CD14-positive monocyte (primary cell): Measurements from ENCODE around the gene TMA7. TPM values are rescaled to one million over a fixed set of nuclear protein-coding genes. Genes with fewer than 3 reads are reported as not detected.
A peak's percentile ranks its signal among the peaks of the same experiment; 100 is the strongest.

Source experiments
- DNase-seq, 3 donors: peaks; one replicate each; pipeline ENCODE4 v3.0.0-alpha.2; 2011 to 2022
- H2AFZ ChIP-seq: 2 replicates; pipeline ENCODE4 v1.6.0; 2012; ENCODE audit warnings: mild to moderate bottlenecking, low read depth, low read length, inconsistent platforms; ENCODE audit not compliant: insufficient read depth, poor library complexity, severe bottlenecking
- H3K27ac ChIP-seq, 2 donors: 1 replicate in 1 of 2; 2 replicates in 1 of 2; pipeline ENCODE4 v1.5.1; 2012 to 2013; ENCODE audit warnings: low read length in 2 of 2, control low read depth in 1 of 2, inconsistent platforms in 1 of 2, low read depth in 1 of 2, mild to moderate bottlenecking in 1 of 2
- H3K27me3 ChIP-seq, 2 donors: one replicate each; pipeline versions ENCODE4 v1.6.0 to v1.6.1; 2011 to 2013; ENCODE audit warnings: low read length in 2 of 2; ENCODE audit not compliant: control insufficient read depth in 2 of 2, insufficient read depth in 2 of 2
- H3K36me3 ChIP-seq, 2 donors: replicated peaks in 1 of 2; 1 replicate in 1 of 2; 2 replicates in 1 of 2; pipeline versions ENCODE4 v1.5.1 to v1.6.1; 2012 to 2013; ENCODE audit warnings: low read length in 2 of 2, control low read depth in 1 of 2, inconsistent platforms in 1 of 2, mild to moderate bottlenecking in 1 of 2; ENCODE audit not compliant: insufficient read depth in 2 of 2, control insufficient read depth in 1 of 2
- H3K4me1 ChIP-seq, 2 donors: 1 replicate in 1 of 2; 2 replicates in 1 of 2; pipeline versions ENCODE4 v1.5.1 to v1.6.1; 2012 to 2013; ENCODE audit warnings: low read length in 2 of 2, control low read depth in 1 of 2, inconsistent platforms in 1 of 2, mild to moderate bottlenecking in 1 of 2, moderate library complexity in 1 of 2; ENCODE audit not compliant: insufficient read depth in 2 of 2, control insufficient read depth in 1 of 2
- H3K4me2 ChIP-seq: replicated peaks from 2 replicates; pipeline ENCODE3; 2012; ENCODE audit warnings: low read length, moderate library complexity, mild to moderate bottlenecking; ENCODE audit not compliant: poor library complexity, severe bottlenecking; ENCODE audit errors: extremely low read depth
- H3K4me3 ChIP-seq, 3 experiments: fragments of 200-600 bp in 1 of 3; sonication (generic) in 1 of 3; replicated peaks in 1 of 3; 1 replicate in 2 of 3; 2 replicates in 1 of 3; pipeline ENCODE4 v1.5.1; 2011 to 2013; ENCODE audit warnings: low read length in 3 of 3, mild to moderate bottlenecking in 3 of 3, control low read depth in 2 of 3, low read depth in 2 of 3, inconsistent platforms in 1 of 3, moderate library complexity in 1 of 3
- H3K79me2 ChIP-seq: 2 replicates; pipeline ENCODE4 v1.6.0; 2012; ENCODE audit warnings: mild to moderate bottlenecking, control low read depth, inconsistent platforms, low read length, moderate library complexity; ENCODE audit not compliant: insufficient read depth
- H3K9ac ChIP-seq: 2 replicates; pipeline ENCODE4 v1.6.0; 2017; ENCODE audit warnings: low read length, mild to moderate bottlenecking; ENCODE audit not compliant: insufficient read depth, poor library complexity, severe bottlenecking
- H3K9me3 ChIP-seq, 2 donors: replicated peaks in 1 of 2; 1 replicate in 1 of 2; 2 replicates in 1 of 2; pipeline versions ENCODE4 v1.5.1 to v1.6.1; 2012 to 2013; ENCODE audit warnings: low read length in 2 of 2, control low read depth in 1 of 2; ENCODE audit not compliant: control insufficient read depth in 1 of 2, insufficient read depth in 1 of 2
- H4K20me1 ChIP-seq: 2 replicates; pipeline ENCODE4 v1.6.0; 2012; ENCODE audit warnings: mild to moderate bottlenecking, low read length, control low read depth, moderate library complexity; ENCODE audit not compliant: insufficient read depth
- H3K27ac Mint-ChIP-seq, 7 donors: one replicate each; pipeline ENCODE4 v1.8.0; 2020; ENCODE audit warnings: mild to moderate bottlenecking in 7 of 7, mixed read lengths in 7 of 7, moderate library complexity in 6 of 7, inconsistent platforms in 2 of 7
- H3K27me3 Mint-ChIP-seq, 3 donors: one replicate each; pipeline ENCODE4 v1.8.0; 2021 to 2022; ENCODE audit warnings: low read depth in 3 of 3, mild to moderate bottlenecking in 3 of 3, mixed read lengths in 3 of 3, moderate library complexity in 3 of 3, inconsistent platforms in 1 of 3
- H3K36me3 Mint-ChIP-seq, 2 donors: one replicate each; pipeline ENCODE4 v1.8.0; 2020; ENCODE audit warnings: mixed read lengths in 2 of 2, inconsistent platforms in 1 of 2, mild to moderate bottlenecking in 1 of 2
- H3K4me1 Mint-ChIP-seq: one replicate; pipeline ENCODE4 v1.8.0; 2020; ENCODE audit warnings: mild to moderate bottlenecking, mixed read lengths
- H3K4me3 Mint-ChIP-seq, 2 donors: one replicate each; pipeline ENCODE4 v1.8.0; 2020; ENCODE audit warnings: mild to moderate bottlenecking in 2 of 2, mixed read lengths in 2 of 2, moderate library complexity in 1 of 2
- H3K9me3 Mint-ChIP-seq, 7 donors: one replicate each; pipeline ENCODE4 v1.8.0; 2020 to 2022; ENCODE audit warnings: mixed read lengths in 7 of 7, mild to moderate bottlenecking in 6 of 7, moderate library complexity in 6 of 7, inconsistent platforms in 2 of 7
- WGBS: methylation state at CpG from one replicate; pipeline ENCODE4 v1.1.5; 2013; ENCODE audit warnings: missing lambda C conversion rate; ENCODE audit not compliant: insufficient coverage; 5-methylcytosine and 5-hydroxymethylcytosine counted together
- intact Hi-C, 2 donors: fragments of 100-400 bp; cut with micrococcal nuclease; formaldehyde crosslinking; loops; one replicate each; pipeline versions ENCODE4 v1.15.0 to v1.15.1; 2023
- polyA plus RNA-seq, 3 donors: library from polyadenylated mRNA; depleted of rRNA in 1 of 3; unstranded in 2 of 3; stranded (reverse) in 1 of 3; fragments of 300-500 nt in 2 of 3; fragments of >200 nt in 1 of 3; fragmentation: Illumina TruSeq in 2 of 3; gene quantifications; 1 replicate in 2 of 3; 2 replicates in 1 of 3; pipeline ENCODE4 v1.2.3, GENCODE V29; 2012 to 2021
- TF ChIP-seq, protein P1 (sequence below): fragments of 200-600 bp; IDR thresholded peaks from one replicate; pipeline ENCODE4 v1.8.0; 2022; ENCODE audit warnings: antibody characterized with exemption, mild to moderate bottlenecking

The TMA7 gene
- polyA plus RNA-seq, 3 donors, result 301 to 559 (median 478) TPM

- Histone ChIP-seq H3K27ac (no peak overlapping the region), H3K4me3 (no peak overlapping the region), H3K27me3 (peaks cover 3 to 27% of the 10 kb centered on the region in 2 donors), H4K20me1 (no peaks in the 10 kb centered on the region), H2AFZ (no peak overlapping the region), H3K9ac (no peak overlapping the region), H3K9me3 (no peaks in the 10 kb centered on the region), H3K79me2 (peaks cover 4% of the 10 kb centered on the region), H3K4me2 (no peak overlapping the region), H3K4me1 (peaks cover 7 to 8% of the 10 kb centered on the region in 2 donors), H3K36me3 (peaks cover 12 to 29% of the 10 kb centered on the region in 2 donors)
- peak overlapping the region; percentile 25 to 67 for H3K4me3 Mint-ChIP-seq
- WGBS, result 100% methylated on average over 1 of the region's 1 CpG
- DNase-seq, result no peak
- H3K36me3 Mint-ChIP-seq, result peaks cover 24 to 34% of the 10 kb centered on the region in 2 donors
- peak overlapping the region in 2 of 7 donors; percentile 18 to 79 for H3K27ac Mint-ChIP-seq
- peaks cover 14% of the 10 kb centered on the region for H3K4me1 Mint-ChIP-seq
- TF ChIP-seq, protein P1, sequence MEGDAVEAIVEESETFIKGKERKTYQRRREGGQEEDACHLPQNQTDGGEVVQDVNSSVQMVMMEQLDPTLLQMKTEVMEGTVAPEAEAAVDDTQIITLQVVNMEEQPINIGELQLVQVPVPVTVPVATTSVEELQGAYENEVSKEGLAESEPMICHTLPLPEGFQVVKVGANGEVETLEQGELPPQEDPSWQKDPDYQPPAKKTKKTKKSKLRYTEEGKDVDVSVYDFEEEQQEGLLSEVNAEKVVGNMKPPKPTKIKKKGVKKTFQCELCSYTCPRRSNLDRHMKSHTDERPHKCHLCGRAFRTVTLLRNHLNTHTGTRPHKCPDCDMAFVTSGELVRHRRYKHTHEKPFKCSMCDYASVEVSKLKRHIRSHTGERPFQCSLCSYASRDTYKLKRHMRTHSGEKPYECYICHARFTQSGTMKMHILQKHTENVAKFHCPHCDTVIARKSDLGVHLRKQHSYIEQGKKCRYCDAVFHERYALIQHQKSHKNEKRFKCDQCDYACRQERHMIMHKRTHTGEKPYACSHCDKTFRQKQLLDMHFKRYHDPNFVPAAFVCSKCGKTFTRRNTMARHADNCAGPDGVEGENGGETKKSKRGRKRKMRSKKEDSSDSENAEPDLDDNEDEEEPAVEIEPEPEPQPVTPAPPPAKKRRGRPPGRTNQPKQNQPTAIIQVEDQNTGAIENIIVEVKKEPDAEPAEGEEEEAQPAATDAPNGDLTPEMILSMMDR, result no peak
- intact Hi-C loops, result loop anchor here in 1 of 2 donors (10.0 kb wide), 1 partner anchor 236 kb away; no protein-coding TSS in a partner anchor
- peaks cover 0 to 5% (median 0%) of the 10 kb centered on the region in 7 donors for H3K9me3 Mint-ChIP-seq
- peaks cover 22 to 38% (median 26%) of the 10 kb centered on the region in 3 donors for H3K27me3 Mint-ChIP-seq
Measured at GRCh38 chr3:48430708-48431101, 9.4 kb upstream of the TMA7 start.

DNA sequence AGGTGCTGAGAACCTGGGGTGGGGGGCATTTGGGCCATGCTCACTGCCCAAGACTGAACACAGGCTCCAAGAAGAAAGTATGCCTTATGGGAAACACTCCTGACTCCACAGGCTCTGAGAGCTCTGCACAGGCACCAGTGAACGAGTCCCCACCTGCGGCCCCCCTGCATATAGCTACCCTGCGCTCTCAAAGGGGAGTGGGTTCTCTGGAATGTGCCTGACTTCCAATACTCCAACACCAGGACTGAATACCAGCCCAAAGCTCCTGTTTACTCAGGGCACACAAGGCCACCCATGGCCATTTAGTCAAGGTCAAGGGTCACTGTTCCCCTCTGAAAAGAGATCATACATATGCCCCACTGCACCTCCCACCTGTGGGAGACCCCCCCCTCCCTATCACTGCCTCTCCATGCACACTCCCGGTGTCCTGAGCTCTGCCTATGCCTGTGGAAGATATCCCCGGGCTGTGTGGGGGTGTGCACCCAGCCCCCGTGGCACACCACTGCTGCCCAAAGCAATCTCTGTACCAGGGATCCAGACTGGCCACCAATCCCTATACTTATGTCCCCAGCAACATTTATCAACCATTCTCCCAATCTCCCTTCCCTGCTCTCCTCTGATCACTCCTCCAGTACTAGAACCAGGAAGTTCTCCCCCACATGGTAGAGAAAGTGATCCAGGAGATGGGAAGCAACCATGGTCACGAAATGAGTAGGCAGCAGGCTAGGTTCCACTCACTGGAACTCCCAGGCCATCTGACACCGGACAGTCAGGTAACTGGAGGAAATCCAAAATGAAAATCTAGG, 8.6 kb upstream of the TMA7 start:
- H3K9me3 ChIP-seq, result no peaks in the 10 kb centered on the region
- no peak overlapping the region for H2AFZ ChIP-seq
- intact Hi-C loops, result loop anchor here in 1 of 2 donors (10.0 kb wide), 1 partner anchor 237 kb away; no protein-coding TSS in a partner anchor
- peaks cover 22 to 38% (median 26%) of the 10 kb centered on the region in 3 donors for H3K27me3 Mint-ChIP-seq
- H3K4me3 ChIP-seq, result no peak overlapping the region
- peaks cover 0 to 5% (median 0%) of the 10 kb centered on the region in 7 donors for H3K9me3 Mint-ChIP-seq
- peaks cover 3 to 27% of the 10 kb centered on the region in 2 donors for H3K27me3 ChIP-seq
- TF ChIP-seq, protein P1, result no peak
- H3K36me3 Mint-ChIP-seq, result peaks cover 24 to 34% of the 10 kb centered on the region in 2 donors
- peak overlapping the region in 2 of 7 donors; percentile 18 to 50 for H3K27ac Mint-ChIP-seq
- 100% methylated on average over 5 of the region's 8 CpGs for WGBS
- peaks cover 11 to 14% of the 10 kb centered on the region in 2 donors for H3K4me1 ChIP-seq
- H4K20me1 ChIP-seq, result no peaks in the 10 kb centered on the region
- no peak overlapping the region for H3K27ac ChIP-seq
- H3K36me3 ChIP-seq, result peaks cover 12 to 29% of the 10 kb centered on the region in 2 donors
- H3K9ac ChIP-seq, result no peak overlapping the region
- peaks cover 14% of the 10 kb centered on the region for H3K4me1 Mint-ChIP-seq
- no peak overlapping the region for H3K4me2 ChIP-seq
- peak overlapping the region in 1 of 2 donors; percentile 10 for H3K4me3 Mint-ChIP-seq
- no peak for DNase-seq
- peaks cover 4% of the 10 kb centered on the region for H3K79me2 ChIP-seq
